ENCODE measurements around the gene NSD2. TPM values are rescaled to one million over a fixed set of nuclear protein-coding genes. Genes with fewer than 3 reads are reported as not detected.

NSD2 gene
- total RNA-seq, 4 donors from 2014 or later, result 56.0 to 255 (median 98.9) TPM

GRCh38 chr4:1839282-1839681, 31.9 kb upstream of the NSD2 start:
- Histone ChIP-seq H3K27ac (no peak overlapping the region), H3K4me1 (no peaks in the 10 kb centered on the region), H3K36me3 (peaks cover 0 to 95% (median 0%) of the 10 kb centered on the region in 3 donors), H3K27me3 (no peaks in the 10 kb centered on the region), H3K9me3 (no peaks in the 10 kb centered on the region), H3K4me3 (no peak overlapping the region)
- TF ChIP-seq CTCF (IDR thresholded peaks at IDR 0.05) (no peak), POLR2A (IDR thresholded peaks at IDR 0.05) (no peak)
- DNase-seq, result no peak

DNA sequence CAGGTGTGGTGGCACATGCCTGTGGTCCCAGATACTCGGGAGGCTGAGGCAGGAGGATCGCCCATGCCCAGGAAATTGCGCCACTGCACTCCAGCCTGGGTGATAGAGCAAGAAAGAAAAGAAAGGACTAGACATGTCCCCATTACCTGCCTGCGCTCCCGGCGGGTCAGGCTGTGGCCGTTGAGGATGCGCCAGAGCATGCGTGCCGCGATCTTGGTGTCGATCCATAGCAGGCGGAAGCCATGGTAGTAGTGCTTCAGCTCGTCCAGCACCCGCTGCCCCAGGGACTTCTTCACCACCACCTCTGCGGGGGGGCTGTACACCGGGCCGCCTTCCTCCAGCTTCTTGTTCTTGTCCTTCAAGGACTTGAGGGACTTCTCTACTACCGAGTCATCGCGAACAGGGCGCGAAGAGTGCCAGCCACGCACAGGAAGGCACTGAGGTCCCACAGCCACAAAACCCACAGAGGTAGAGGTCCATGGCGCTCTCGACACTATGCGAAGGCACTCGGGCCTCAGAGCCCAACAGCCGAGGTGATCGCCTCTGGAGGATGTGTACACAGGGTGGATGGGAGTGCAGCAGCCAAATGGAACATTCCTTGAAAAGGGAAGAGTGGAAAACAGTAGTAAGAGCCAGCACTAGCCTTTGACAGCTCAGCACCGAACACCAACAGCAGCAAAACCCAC, 29.8 kb upstream of the NSD2 start:
- Histone ChIP-seq H3K36me3 (peaks cover 0 to 94% (median 0%) of the 10 kb centered on the region in 3 donors), H3K9me3 (no peaks in the 10 kb centered on the region), H3K4me3 (no peak overlapping the region), H3K4me1 (no peaks in the 10 kb centered on the region), H3K27me3 (no peaks in the 10 kb centered on the region), H3K27ac (no peak overlapping the region)
- no peak for TF ChIP-seq POLR2A (IDR thresholded peaks at IDR 0.05)
- no peak for TF ChIP-seq CTCF (IDR thresholded peaks at IDR 0.05)
- DNase-seq, result no peak

DNA sequence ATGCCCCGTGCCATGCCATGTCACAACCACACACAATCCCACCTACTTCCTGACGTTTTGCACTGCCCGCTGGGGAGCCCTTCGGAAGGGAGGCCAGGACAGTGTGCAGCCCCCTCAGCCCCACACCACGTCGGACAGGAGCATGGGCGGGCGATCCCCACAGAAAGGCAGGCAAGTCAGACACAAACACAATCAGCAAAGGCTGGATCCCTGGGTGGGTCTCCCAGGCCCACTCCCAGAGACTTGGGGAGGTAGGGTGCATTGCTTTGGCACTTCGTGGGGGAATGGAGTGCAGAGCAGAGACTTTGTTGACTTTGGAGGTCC, 29.3 kb upstream of the NSD2 start:
- Histone ChIP-seq H3K4me1 (no peaks in the 10 kb centered on the region), H3K9me3 (no peaks in the 10 kb centered on the region), H3K4me3 (no peak overlapping the region), H3K27me3 (no peaks in the 10 kb centered on the region), H3K36me3 (peaks cover 0 to 95% (median 0%) of the 10 kb centered on the region in 3 donors), H3K27ac (no peak overlapping the region)
- DNase-seq, result no peak
- TF ChIP-seq POLR2A (IDR thresholded peaks at IDR 0.05) (no peak), CTCF (IDR thresholded peaks at IDR 0.05) (no peak)

DNA sequence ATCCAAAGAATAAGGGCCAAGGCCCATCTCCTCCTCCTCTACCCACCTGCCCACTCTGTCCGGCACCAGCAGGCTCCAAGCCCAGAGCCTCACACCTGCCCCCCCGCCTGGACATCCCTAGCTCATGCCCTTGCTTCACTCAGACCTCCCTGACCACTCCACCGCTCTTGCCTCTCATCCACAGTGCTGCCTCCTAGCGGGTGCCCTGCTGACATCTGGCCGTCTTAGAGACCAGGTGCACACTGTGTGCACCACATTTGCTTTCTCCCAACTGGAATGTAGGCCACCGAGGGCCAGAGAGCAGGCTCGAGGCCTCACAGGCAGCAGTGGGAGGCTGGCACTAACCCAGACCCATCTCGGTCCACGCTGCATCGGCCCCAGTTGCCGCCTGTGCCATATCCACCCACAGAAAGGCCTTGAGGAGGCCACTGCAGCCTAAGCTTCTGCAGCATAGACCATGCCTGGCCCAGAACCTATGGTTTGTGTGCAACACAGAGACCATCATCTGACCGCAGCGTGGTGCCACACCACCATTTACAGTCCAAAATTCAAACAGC, 28.8 kb upstream of the NSD2 start:
- Histone ChIP-seq H3K27me3 (no peaks in the 10 kb centered on the region), H3K4me3 (no peak overlapping the region), H3K9me3 (no peaks in the 10 kb centered on the region), H3K27ac (no peak overlapping the region), H3K4me1 (no peaks in the 10 kb centered on the region), H3K36me3 (peaks cover 0 to 95% (median 0%) of the 10 kb centered on the region in 3 donors)
- TF ChIP-seq CTCF (IDR thresholded peaks at IDR 0.05) (no peak), POLR2A (IDR thresholded peaks at IDR 0.05) (no peak)
- no peak for DNase-seq

DNA sequence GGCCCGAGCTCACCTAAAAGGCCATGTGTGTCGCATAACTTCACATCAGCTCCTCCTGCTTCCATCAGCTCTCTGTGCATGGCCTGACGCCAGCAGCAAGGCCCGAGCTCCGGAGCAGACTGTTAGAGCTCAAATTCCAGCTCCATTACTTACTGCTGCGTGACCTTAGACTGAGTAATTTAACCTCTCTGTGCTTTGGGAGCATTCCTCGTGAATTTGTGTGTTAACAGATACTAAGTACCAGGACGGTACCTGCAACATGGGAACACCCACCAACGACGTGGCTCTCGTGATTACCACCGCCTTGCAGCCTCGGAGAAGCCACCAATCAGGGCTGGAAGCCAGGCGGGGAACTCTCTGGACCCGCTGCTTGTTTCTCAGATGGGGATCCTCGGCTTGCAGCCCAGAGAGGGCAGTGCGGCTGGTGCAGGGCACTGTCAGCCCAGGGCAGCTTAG, 28.2 kb upstream of the NSD2 start:
- H3K4me3 ChIP-seq, result no peak overlapping the region
- DNase-seq, result no peak
- TF ChIP-seq CTCF (IDR thresholded peaks at IDR 0.05), result no peak
- no peak for TF ChIP-seq POLR2A (IDR thresholded peaks at IDR 0.05)
- peaks cover 0 to 95% (median 0%) of the 10 kb centered on the region in 3 donors for H3K36me3 ChIP-seq
- H3K27me3 ChIP-seq, result no peaks in the 10 kb centered on the region
- no peaks in the 10 kb centered on the region for H3K9me3 ChIP-seq
- no peaks in the 10 kb centered on the region for H3K4me1 ChIP-seq
- no peak overlapping the region for H3K27ac ChIP-seq

Measured in Peyer's patch (tissue), 4 donors.